Right ventricle myocardium inferior (tissue), 1 donor: ENCODE measurements around the gene MOGAT1. TPM values are rescaled to one million over a fixed set of nuclear protein-coding genes. Genes with fewer than 3 reads are reported as not detected.
"Not testable (repeated sequence)": the region's sequence is repeated elsewhere in the genome, so short reads cannot be mapped to it uniquely, and the experiment has no call there.

Source experiments
- ATAC-seq: fragments of 200-7000 bp; cut with Tn5 transposase; one replicate; pipeline ENCODE4 v1.9.1; 2020; ENCODE audit warnings: mild to moderate bottlenecking, moderate library complexity
- DNase-seq: peaks from one replicate; pipeline ENCODE4 v3.0.0; 2021; ENCODE audit errors: missing footprints
- intact Hi-C: fragments of 100-400 bp; cut with DNase I; formaldehyde crosslinking; loops from one replicate; pipeline ENCODE4 v1.11.0; 2022
- total RNA-seq: library from RNA; stranded (reverse); fragmentation: NEBNext Ultra II Directional; extraction: Animal tissue kit (Norgen Biotek cat#: 25700); gene quantifications from one replicate; pipeline ENCODE4 v1.2.1, GENCODE V29; 2021
- donor health status: DM: no; HTN: yes; CAD: no; lungs with severe emphysema.

Gene MOGAT1
- total RNA-seq, 1 donor from 2014 or later = 0.38 TPM

DNA sequence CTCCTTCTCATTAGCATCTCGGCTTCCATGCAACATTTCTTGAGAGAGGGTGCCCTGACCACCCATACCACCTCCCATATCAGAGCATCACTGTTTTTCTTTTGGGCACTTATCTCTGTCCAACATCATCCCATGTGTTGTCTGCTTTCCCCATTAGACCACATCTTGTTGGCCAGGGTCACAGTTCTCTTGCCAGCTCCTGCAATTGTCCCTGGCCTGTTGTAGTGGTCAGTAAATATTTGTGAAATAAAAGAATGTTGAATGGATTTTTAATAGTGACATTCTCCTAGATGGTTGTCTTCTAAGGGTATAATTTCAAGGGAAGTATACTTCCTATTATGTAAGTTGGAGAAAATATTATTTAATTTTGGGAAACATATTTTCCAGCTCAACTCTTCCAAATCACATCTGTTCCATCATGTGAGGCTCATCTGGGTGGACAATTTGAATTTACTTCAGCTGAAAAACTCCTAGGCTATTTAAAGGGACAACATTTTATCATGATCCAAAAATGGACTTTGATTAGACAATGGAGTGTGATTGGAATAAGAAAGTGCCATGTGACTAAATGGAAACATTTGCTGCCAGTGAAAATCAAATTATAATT is 83.0 kb downstream of the MOGAT1 start:
- DNase-seq (no peak), ATAC-seq (no peak)
- intact Hi-C loops = loop anchor here (5.0 to 10.0 kb wide), 2 partner anchors 42 to 50 kb away; no protein-coding TSS in a partner anchor

DNA sequence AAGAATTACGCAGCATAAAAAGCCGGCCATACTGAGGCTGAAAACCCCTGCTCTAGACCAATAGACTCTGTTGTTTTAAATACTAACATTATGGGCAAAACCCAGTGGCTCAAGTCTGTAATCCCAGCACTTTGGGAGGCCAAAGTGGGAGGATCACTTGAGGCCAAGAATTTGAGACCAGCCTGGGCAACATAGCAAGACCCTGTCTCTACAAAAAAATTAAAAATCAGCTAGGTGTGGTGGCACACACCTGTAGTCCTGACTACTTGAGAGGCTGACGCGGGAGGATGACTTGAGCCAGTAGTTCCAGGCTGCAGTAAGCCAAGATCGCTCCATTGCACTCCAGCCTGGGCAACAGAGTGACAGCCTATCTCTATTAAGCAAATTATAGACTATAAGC is 84.1 kb downstream of the MOGAT1 start:
- DNase-seq, ATAC-seq: not testable (repeated sequence)
- intact Hi-C loops = loop anchor here (10.0 kb wide), 1 partner anchor 49 kb away; no protein-coding TSS in a partner anchor

DNA sequence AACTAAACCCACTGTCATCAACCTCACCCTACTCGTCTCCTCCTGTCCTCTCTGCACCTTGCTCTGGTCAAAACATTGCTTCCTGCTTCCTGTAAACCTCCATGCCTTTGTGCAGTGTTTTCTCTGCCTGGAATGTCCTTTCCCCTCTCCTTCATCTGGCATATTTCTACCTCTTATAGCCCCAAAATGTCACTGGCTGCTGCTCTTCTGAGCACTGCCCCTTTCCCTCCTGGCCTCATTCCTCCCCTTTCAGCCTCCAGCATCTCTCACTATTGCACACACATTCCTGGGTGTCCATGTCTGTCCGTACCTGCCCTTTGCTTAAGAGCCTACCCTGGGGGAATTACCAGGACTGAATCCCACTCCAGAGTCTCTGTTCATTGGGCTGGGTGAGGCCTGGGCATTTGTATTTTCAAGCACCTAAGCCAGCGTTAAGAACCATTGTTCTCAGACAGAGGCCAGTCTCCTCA is 84.9 kb downstream of the MOGAT1 start:
- no peak for ATAC-seq
- DNase-seq = no peak
- intact Hi-C loops = loop anchor here (10.0 kb wide), 1 partner anchor 48 kb away; no protein-coding TSS in a partner anchor

DNA sequence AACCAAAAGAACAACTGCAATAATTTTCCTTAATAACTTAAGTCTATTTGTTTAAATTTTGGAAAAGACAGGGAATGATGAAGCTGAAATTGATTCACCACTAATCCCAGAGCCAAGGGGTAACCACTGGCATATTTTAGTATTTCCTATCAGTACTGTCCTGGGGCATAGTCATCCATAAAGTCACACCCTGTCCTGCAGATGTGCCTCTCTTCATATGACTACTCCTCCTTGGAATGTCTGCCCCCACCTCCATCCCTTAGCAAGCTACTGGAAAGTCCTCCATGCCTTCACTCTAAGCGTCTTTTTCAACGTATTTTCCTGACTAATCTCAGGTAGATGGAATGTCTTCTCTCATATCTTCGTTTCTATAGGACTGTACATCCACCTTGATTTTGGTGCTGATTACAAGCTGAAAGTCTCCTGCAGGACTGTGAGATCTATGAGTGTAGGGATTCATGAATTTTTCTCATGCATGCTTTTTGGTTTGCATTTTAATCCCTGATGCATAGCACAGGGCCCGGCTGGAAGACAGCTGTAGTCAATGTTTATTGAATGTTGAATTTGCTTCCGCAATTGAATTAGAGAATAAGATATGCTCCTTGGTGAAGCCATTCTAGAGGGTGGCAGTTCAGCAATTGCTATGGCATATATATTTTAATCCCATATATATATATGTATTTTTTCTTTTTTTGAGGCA is 85.6 kb downstream of the MOGAT1 start:
- DNase-seq = no peak
- intact Hi-C loops = loop anchor here (10.0 kb wide), 1 partner anchor 48 kb away; no protein-coding TSS in a partner anchor
- ATAC-seq = no peak

Other genes with a start within 250 kb of the MOGAT1 start
- gene SGPP2, start 247.1 kb upstream of the MOGAT1 start, total RNA-seq = 19.0 TPM
- gene FARSB, start 15.6 kb upstream of the MOGAT1 start, total RNA-seq = 19.0 TPM
- 50.3 TPM for gene ACSL3, start 189.4 kb downstream of the MOGAT1 start, total RNA-seq